HG03460 (cell line): Measurements from ENCODE around the gene UNC5B.
"Not testable (repeated sequence)": the region's sequence is repeated elsewhere in the genome, so short reads cannot be mapped to it uniquely, and the experiment has no call there.

Experiments
- ATAC-seq: cut with Tn5 transposase; IDR thresholded peaks from one replicate; pipeline ENCODE4 v1.9.1; 2021; ENCODE audit not compliant: unreplicated experiment

UNC5B gene

DNA sequence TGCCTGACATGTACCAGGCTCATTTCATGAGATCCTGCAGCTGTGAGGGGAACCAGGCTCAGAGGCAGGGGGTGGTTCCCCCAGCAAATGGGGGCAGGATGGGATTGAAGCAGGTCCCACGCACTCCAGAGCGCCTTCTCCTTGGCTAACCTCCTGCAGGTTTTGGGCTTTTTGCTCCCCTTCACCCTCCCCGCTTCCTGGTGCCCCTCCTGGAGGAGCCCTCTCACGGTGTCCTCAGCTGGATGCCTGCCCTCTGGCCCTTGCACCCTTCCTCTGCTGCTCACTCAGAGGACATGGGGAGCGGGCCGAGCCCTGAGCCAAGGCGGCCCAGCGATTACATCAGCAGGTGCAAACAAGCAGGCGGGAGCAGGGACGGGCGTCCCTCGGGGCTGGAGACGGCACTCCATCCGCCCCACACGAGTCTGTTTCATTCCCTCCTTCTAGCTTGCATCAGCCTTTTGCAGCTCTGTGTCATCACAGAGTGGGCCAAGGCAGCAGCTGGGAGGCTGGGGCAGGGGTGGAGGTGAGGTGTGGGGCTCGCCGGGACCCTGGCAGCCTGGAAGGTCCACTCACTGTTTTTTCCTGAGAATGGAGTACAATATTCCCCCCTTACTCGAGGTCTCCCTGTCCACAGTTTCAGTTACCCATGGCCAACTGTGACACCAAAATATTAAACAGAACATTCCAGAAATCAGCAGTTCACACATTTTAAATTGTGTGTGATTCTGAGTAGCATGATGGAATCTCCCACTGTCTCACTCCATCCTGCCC lies 54.0 kb downstream of the UNC5B start:
- no peak for ATAC-seq

DNA sequence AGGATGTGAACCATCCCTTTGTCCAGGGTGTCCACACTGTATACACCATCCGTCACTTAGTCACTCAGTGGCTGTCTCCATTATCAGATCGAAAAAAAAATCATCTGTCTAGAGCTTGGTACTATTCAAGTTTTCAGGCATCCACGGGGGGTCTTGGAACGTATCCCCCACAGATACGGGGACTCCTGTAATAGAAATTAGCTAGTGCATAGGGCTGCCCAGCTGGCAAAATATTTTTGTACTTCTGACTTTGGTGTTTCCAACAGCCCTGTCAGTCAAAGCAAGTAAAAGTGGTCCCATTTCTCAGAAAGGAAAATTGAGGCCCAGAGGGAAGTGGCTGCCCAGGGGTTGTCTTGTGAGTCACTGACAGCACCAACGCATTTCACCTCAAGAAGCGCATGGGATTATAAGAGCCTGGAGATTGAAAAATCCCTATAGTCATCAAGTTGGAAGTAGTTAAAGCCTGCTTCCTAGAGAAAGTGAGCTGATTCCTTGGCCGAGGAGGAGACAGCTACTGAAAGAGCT lies 54.6 kb downstream of the UNC5B start:
- ATAC-seq: no peak

GRCh38 chr10:71267508-71268240 lies 55.3 kb downstream of the UNC5B start:
- ATAC-seq: no peak

- no peak for ATAC-seq
Observed at GRCh38 chr10:71268247-71268691, 55.9 kb downstream of the UNC5B start.

GRCh38 chr10:71268758-71269157 lies 56.4 kb downstream of the UNC5B start:
- ATAC-seq: no peak

DNA sequence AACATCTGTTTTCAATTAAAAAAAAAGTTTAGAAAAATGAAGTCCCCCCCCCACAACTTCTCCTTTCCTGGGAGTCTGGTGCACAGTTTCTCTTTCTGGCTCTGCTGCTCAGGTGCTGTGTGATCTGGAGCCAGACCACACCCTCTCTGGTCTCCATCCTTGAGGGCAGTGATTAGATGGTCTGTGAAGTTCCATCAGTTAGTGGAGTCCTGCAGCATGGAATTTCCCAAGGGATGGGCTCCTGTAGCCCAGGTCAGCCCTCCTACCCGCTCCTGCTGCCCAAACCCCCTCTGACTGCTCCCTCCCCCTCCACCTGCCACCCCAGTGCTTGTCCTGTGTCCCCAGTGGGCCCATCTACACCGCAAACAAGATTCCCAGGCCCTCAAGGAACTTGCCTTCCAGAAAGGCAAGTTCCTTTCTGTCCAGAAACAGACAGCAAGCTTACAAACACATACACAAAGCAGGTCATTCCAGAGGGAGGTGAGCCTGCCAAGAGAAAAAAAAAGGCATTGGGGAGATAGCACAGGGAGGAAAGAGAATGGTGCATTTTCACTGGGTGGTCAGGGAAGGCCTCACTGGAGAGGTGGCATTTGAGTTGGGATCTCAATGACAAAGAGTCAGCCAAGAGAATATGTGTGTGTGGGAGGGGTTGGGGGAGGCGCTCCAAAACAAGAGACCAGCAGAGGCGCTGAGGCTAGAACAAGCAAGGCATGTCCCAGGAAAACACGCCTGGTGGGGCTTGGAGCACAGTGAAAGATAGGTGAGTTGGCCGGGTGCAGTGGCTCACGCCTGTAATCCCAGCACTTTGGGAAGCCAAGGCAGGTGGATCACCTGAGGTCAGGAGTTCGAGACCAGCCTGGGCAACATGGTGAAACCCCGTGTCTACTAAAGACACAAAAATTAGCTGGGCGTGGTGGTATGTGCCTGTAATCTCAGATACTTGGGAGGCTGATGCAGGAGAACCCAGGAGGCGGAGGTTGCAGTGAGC lies 57.2 kb downstream of the UNC5B start:
- ATAC-seq: no peak

DNA sequence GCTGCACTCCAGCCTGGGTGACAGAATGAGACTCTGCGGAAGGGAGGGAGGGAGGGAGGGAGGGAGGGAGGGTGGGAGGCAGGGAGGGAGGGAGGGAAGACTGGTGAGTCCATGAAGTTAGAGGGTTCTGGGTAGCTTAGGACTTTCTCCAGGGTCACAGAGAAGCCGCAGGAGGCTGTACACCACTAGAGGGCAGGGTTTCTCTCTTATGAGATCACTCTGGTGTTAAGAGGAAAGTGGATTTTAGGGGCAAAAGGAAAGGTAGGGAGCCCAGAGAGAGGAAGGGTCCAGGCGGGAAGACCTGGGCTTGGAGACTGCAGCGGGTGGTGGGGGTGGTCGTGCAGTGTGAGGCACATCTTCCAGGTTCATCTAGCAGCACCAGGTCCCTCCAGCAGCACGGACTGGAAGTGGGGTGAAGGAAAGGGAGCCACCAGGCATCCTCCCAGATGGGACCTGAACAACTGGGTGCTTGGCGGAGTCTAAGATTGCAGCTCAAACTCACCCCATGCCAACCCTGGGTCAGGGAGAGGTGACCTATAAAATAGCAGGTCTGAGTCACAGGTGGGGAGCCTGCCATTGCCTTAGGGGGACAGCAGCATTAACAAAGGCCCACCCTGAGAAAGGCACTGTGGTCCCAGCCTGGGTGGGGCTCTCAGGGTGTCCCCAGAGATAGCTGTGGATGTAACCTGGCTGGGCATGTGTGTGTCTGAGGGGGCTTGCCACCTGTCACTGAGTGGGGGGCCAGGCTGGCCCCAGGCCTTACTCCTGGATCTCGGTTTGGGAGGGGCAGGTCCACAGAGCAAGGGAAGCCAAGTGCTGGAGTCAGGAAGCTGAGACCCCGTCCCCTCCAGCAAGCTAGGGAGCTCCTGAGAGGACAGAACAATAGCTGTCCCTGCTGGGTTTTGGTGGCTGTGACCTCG lies 58.2 kb downstream of the UNC5B start:
- ATAC-seq: no peak

GRCh38 chr10:71271662-71272055 lies 59.3 kb downstream of the UNC5B start:
- no peak for ATAC-seq

- ATAC-seq: no peak
Observed at GRCh38 chr10:71272056-71272771, 59.8 kb downstream of the UNC5B start.

DNA sequence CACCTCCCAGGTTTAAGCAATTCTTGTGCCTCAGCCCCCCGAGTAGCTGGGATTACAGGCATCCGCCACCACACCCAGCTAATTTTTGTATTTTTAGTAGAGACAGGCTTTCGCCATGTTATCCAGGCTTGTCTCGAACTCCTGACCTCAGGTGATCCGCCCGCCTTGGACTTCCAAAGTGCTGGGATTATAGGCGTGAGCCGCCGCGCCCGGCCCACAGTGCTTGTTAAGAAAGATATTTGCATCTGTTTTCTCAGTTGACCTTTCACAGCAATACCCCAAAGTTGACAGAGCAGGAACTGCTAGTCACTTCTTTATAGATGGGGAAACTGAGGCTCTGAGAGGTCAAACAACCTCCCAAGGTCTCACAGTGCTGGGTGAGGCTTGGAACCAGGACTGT lies 60.6 kb downstream of the UNC5B start:
- ATAC-seq: not testable (repeated sequence)

GRCh38 chr10:71273506-71273905 lies 61.1 kb downstream of the UNC5B start:
- no peak for ATAC-seq

DNA sequence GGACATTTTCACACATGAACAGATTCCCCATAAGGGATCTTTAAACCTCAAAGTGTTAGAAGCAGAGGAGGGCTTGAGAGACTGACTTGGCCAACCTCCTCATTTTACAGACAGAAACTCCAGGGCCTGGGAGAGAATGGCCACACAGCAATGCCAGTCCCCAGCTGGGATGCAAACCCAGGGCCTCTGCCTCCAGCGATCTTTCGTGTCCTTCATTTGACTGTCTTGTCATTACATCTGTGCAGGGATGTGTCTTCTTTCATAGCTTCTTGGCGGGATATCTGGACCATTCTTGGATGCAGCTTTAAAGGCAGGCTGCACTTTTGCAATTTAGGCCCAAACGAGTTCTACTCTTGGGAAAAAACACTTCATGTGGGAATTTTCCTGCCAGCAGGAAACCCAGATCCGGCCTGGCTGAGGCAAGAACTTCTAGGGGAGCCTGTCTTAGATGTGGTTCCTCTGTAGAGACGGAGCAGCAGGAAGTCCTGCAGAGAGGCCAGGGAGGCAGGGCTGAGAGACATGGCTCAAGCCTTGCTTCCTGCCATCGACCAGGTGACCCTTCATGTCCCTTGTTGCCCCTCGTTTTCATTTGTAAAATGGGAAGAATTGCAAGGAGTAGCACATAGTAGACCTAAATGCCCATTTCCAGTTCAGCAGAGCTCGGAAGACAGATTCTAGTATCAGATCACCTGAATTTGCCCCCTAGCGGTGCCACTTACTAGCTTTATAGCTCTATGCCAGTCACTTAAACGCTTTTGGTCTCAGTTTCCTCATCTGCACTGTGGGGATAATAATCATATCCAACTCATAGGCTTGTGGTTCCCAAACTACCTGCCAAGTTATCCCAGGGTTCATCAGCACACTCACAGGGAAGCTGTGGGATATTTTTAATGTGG lies 62.8 kb downstream of the UNC5B start:
- ATAC-seq: no peak

DNA sequence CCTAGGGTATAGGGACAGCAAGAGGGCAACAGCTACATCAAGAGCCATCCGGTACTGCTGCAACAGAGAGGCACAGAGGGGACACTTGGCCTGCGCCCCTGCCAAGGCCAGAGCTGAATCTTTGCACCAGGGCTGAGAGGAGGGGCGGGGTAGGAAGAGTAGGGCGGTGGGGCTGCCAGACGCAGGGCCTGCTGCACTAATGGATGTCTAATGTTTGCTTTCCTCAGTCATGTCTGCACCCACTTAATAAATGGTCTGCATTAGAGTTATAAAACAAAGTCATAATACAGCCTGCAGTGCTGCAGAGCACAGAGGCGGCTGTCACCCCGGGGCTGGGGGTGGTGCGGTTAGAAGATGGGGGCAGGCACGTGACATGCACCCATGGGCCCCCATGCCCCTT lies 64.5 kb downstream of the UNC5B start:
- no peak for ATAC-seq

- no peak for ATAC-seq
Observed at GRCh38 chr10:71277914-71278665, 65.7 kb downstream of the UNC5B start.

DNA sequence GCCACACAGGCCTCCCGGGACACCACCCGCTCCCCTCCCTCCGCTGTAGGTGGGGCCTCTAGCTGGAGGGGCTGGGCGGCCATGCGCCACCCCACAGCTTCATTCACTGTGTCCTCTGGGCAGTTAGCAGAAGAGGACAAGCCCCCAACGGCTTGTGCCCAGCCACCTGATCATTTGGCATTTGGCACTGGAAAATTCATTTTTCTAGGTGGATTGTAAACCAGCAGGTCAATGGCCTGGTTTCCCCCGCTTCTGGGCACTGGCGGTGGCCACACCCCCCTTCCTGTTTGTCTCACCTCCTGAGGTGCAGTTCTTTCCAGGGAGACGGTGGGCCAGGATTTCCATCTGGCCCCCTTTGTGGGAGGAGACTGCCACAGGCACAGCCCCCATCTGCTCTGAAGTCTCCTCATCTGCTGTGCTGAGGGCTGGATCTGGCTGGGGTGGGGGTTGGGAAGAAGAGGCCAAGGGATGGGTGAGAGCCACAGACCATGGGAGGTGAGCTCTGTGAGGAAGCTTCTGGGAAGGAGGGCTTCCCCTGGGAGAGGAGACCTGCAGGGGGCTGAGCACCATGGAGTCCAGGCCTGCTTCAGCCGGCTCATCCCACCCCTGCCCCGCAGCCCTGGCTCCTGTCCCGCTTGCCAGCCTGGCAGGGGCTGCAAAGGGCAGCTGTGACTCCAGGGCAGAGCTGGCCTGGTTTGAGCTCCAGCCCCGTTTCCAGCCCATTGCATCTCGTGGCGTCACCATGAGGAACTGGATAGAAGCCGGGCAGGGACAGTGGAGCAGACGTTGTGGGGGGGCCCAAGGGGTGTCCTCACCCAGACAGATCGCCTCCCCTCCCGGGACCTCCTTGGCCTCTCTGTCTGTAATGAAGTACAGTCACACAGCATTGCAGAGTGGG lies 66.6 kb downstream of the UNC5B start:
- no peak for ATAC-seq

DNA sequence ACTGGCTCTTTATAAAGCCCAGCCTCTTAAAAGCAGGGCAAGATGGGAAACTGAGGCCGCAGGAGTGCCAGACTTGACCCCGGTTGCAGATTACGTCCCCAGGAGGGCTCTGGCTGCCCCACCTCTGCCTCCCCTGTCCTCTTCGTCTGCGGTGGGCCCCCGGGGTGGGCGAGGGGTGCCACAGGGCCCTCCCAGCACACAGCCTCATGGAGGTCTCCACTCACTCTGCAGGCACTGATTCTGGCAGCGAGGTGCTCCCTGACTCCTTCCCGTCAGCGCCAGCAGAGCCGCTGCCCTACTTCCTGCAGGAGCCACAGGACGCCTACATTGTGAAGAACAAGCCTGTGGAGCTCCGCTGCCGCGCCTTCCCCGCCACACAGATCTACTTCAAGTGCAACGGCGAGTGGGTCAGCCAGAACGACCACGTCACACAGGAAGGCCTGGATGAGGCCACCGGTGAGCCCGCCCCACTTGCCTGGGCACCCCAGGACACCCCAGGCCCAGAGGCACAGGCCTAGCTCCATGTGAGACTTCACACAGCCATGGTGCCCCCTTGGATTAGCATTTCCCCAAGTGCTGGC lies 67.3 kb downstream of the UNC5B start:
- ATAC-seq: no peak
